Astrocyte (in vitro differentiated cells and primary cell): ENCODE measurements around the gene SORL1-AS1.

Source experiments
- DNase-seq: peaks from one replicate; pipeline ENCODE4 v3.0.0-alpha.2; 2010; ENCODE audit warnings: low read depth
- FAIRE-seq: peaks from 2 replicates; lab custom pipeline; 2011; peaks lifted over from hg19 to GRCh38; lab: Jason Lieb, UNC
- H2AFZ ChIP-seq: 2 replicates; pipeline ENCODE4 v1.6.0; 2012; ENCODE audit warnings: low read depth, low read length, inconsistent platforms
- H3K27ac ChIP-seq: 2 replicates; pipeline ENCODE4 v1.5.1; 2011; ENCODE audit warnings: low read depth, low read length, inconsistent platforms
- H3K27me3 ChIP-seq: 2 replicates; pipeline ENCODE4 v1.6.0; 2011; ENCODE audit warnings: low read length, inconsistent platforms; ENCODE audit not compliant: insufficient read depth
- H3K36me3 ChIP-seq: 2 replicates; pipeline ENCODE4 v1.5.1; 2011; ENCODE audit warnings: low read length, inconsistent platforms; ENCODE audit not compliant: insufficient read depth
- H3K4me1 ChIP-seq: 2 replicates; pipeline ENCODE4 v1.5.1; 2011; ENCODE audit warnings: low read length, inconsistent platforms; ENCODE audit not compliant: insufficient read depth
- H3K4me2 ChIP-seq: 2 replicates; pipeline ENCODE4 v1.6.0; 2012; ENCODE audit warnings: low read length, inconsistent platforms
- H3K4me3 ChIP-seq: 2 replicates; pipeline ENCODE4 v1.5.1; 2011; ENCODE audit warnings: low read depth, mild to moderate bottlenecking, low read length, inconsistent platforms; ENCODE audit not compliant: insufficient read depth
- H3K79me2 ChIP-seq: 2 replicates; pipeline ENCODE4 v1.6.0; 2012; ENCODE audit warnings: mild to moderate bottlenecking, low read length, inconsistent platforms; ENCODE audit not compliant: insufficient read depth
- H3K9ac ChIP-seq: 2 replicates; pipeline ENCODE4 v1.6.0; 2012; ENCODE audit warnings: mild to moderate bottlenecking, low read length, inconsistent platforms
- H3K9me3 ChIP-seq: 2 replicates; pipeline ENCODE4 v1.5.1; 2012; ENCODE audit warnings: low read depth, mild to moderate bottlenecking, low read length, inconsistent platforms; ENCODE audit not compliant: insufficient read depth
- H4K20me1 ChIP-seq: 2 replicates; pipeline ENCODE4 v1.6.0; 2012; ENCODE audit warnings: low read length, inconsistent platforms; ENCODE audit not compliant: insufficient read depth
- H3K27ac Mint-ChIP-seq: one replicate; pipeline ENCODE4 v1.8.0; 2021; ENCODE audit warnings: mild to moderate bottlenecking, mixed read lengths; ENCODE audit not compliant: unreplicated experiment
- H3K27me3 Mint-ChIP-seq: one replicate; pipeline ENCODE4 v1.8.0; 2021; ENCODE audit warnings: low read depth, mixed read lengths; ENCODE audit not compliant: unreplicated experiment
- H3K36me3 Mint-ChIP-seq: one replicate; pipeline ENCODE4 v1.8.0; 2021; ENCODE audit warnings: low read depth, mixed read lengths; ENCODE audit not compliant: unreplicated experiment
- H3K4me1 Mint-ChIP-seq: one replicate; pipeline ENCODE4 v1.8.0; 2021; ENCODE audit warnings: low read depth, mixed read lengths; ENCODE audit not compliant: unreplicated experiment
- H3K4me3 Mint-ChIP-seq: one replicate; pipeline ENCODE4 v1.8.0; 2021; ENCODE audit warnings: mild to moderate bottlenecking, moderate library complexity, mixed read lengths; ENCODE audit not compliant: unreplicated experiment
- H3K9me3 Mint-ChIP-seq: one replicate; pipeline ENCODE4 v1.8.0; 2021; ENCODE audit warnings: mild to moderate bottlenecking, mixed read lengths; ENCODE audit not compliant: unreplicated experiment
- EZH2 ChIP-seq: IDR thresholded peaks from 2 replicates; pipeline ENCODE4 v1.6.1; 2012; ENCODE audit warnings: mild to moderate bottlenecking, low read length, inconsistent platforms; ENCODE audit not compliant: insufficient read depth
- TF ChIP-seq, protein P1 (sequence below): IDR thresholded peaks from 2 replicates; pipeline ENCODE4 v1.5.1; 2011; ENCODE audit warnings: low read depth, mild to moderate bottlenecking, inconsistent platforms, low read length, moderate library complexity; ENCODE audit not compliant: insufficient read depth

Gene SORL1-AS1

DNA sequence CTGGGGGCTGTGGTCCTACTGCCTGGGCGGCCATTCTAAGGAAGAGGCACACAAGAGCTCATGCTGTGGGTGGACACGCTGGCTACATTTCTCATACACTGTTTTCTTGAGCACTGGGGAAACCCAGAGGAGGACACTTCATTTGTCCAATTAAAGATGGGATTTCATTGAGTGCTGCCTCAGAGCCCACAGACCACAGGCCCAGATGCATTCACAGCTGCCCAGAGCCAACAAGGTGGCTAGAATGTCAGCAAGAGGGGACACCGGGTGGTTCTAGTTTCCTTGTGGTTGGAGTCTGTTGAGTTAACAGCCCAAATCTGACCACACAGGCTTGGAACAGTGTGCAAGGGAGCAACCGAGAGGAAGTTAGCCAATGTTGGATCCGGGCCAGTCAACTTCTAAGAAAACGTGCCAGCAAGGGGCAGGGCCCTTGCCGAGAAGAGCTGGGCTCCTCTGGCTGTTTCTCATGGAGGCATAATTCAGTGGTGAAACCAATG, 35.7 kb downstream of the SORL1-AS1 start:
- Histone ChIP-seq H3K4me3 (no peak overlapping the region), H2AFZ (no peak overlapping the region), H3K9ac (no peak overlapping the region), H3K9me3 (no peaks in the 10 kb centered on the region), H3K27me3 (peaks cover 9% of the 10 kb centered on the region), H3K4me1 (peaks cover 7% of the 10 kb centered on the region), H3K79me2 (no peaks in the 10 kb centered on the region), H3K4me2 (peak overlapping the region; percentile 17), H3K27ac (no peak overlapping the region), H4K20me1 (no peaks in the 10 kb centered on the region), H3K36me3 (no peaks in the 10 kb centered on the region)
- Mint-ChIP-seq H3K4me1 (peaks cover 5% of the 10 kb centered on the region), H3K9me3 (no peaks in the 10 kb centered on the region), H3K27me3 (peaks cover 2% of the 10 kb centered on the region), H3K36me3 (no peaks in the 10 kb centered on the region), H3K27ac (no peak overlapping the region), H3K4me3 (no peak overlapping the region)
- FAIRE-seq, result no peak
- DNase-seq, result peak; percentile 95
- TF ChIP-seq, protein P1, sequence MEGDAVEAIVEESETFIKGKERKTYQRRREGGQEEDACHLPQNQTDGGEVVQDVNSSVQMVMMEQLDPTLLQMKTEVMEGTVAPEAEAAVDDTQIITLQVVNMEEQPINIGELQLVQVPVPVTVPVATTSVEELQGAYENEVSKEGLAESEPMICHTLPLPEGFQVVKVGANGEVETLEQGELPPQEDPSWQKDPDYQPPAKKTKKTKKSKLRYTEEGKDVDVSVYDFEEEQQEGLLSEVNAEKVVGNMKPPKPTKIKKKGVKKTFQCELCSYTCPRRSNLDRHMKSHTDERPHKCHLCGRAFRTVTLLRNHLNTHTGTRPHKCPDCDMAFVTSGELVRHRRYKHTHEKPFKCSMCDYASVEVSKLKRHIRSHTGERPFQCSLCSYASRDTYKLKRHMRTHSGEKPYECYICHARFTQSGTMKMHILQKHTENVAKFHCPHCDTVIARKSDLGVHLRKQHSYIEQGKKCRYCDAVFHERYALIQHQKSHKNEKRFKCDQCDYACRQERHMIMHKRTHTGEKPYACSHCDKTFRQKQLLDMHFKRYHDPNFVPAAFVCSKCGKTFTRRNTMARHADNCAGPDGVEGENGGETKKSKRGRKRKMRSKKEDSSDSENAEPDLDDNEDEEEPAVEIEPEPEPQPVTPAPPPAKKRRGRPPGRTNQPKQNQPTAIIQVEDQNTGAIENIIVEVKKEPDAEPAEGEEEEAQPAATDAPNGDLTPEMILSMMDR, result no peak
- no peak for TF ChIP-seq EZH2

DNA sequence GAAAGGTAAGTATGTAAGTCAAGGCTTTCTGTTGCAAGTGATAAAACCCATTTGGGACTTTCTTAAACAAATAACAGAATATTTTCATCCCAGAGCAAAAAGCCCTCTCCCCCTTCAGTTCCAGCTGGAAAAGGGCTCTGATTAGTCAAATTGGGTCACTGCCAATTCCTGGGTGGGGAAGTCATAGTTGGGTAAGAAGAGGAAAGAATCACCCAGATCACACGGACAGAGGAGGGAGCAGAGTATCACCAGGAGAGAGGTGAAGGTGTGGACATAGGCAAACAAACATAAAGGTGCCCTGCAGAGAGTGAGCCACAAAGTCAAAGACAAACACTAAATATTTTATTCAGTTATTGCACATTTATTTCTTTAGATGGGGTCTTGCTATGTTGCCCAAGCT, 36.9 kb downstream of the SORL1-AS1 start:
- TF ChIP-seq EZH2, result no peak
- TF ChIP-seq, protein P1, result no peak
- DNase-seq, result no peak
- peaks cover 2% of the 10 kb centered on the region for H3K27me3 Mint-ChIP-seq
- peaks cover 6% of the 10 kb centered on the region for H3K27me3 ChIP-seq
- H4K20me1 ChIP-seq, result no peaks in the 10 kb centered on the region
- no peak overlapping the region for H3K9ac ChIP-seq
- no peak overlapping the region for H3K4me3 Mint-ChIP-seq
- H3K9me3 ChIP-seq, result no peaks in the 10 kb centered on the region
- no peak overlapping the region for H3K4me3 ChIP-seq
- H3K27ac Mint-ChIP-seq, result no peak overlapping the region
- H3K36me3 Mint-ChIP-seq, result no peaks in the 10 kb centered on the region
- no peak for FAIRE-seq
- no peaks in the 10 kb centered on the region for H3K36me3 ChIP-seq
- no peak overlapping the region for H3K27ac ChIP-seq
- peaks cover 7% of the 10 kb centered on the region for H3K4me1 ChIP-seq
- no peak overlapping the region for H2AFZ ChIP-seq
- no peaks in the 10 kb centered on the region for H3K9me3 Mint-ChIP-seq
- no peaks in the 10 kb centered on the region for H3K79me2 ChIP-seq
- no peak overlapping the region for H3K4me2 ChIP-seq
- peaks cover 5% of the 10 kb centered on the region for H3K4me1 Mint-ChIP-seq

DNA sequence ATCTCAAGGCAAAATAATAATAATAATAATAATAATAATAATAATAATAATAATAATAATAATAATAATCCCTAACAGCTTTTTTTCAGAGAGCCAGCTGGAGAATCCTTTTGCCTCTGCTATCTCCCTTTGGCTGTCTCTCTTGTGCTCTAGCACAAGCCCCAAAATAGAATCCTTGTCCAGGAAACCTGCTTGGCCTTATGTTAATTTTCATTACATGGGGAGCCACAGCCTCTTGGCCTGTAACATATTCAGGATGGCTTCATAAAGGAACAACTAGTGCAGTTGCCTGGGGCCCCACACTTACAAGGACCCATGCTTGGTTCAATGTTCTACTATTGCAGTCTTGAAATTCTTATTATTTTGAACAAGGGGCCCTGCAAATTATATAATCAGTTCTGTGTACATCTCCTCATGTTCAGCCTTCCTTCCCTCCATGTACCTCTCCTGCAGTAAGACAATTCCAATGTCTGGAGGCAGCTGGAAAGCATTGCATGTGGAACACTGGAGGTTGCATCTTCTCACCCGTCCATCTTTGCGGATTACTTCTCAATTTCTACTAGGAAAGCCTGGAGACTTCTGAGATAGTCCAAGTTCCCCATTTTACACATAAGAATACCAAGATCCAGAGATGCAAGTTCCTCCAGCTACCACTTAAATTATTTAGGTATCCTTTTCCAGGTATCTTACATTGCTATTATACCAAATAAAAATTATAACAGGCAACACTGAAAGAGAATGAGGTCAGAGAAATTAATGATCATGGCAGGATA, 38.4 kb downstream of the SORL1-AS1 start:
- Histone ChIP-seq H4K20me1 (no peaks in the 10 kb centered on the region), H3K27me3 (peaks cover 3% of the 10 kb centered on the region), H3K36me3 (no peaks in the 10 kb centered on the region), H3K9me3 (no peaks in the 10 kb centered on the region), H3K4me1 (peaks cover 7% of the 10 kb centered on the region), H3K4me2 (no peak overlapping the region), H3K4me3 (no peak overlapping the region), H2AFZ (no peak overlapping the region), H3K9ac (no peak overlapping the region), H3K79me2 (no peaks in the 10 kb centered on the region), H3K27ac (no peak overlapping the region)
- Mint-ChIP-seq H3K27ac (no peak overlapping the region), H3K4me3 (no peak overlapping the region), H3K4me1 (peaks cover 5% of the 10 kb centered on the region), H3K27me3 (peaks cover 2% of the 10 kb centered on the region), H3K9me3 (no peaks in the 10 kb centered on the region), H3K36me3 (no peaks in the 10 kb centered on the region)
- FAIRE-seq (no peak), DNase-seq (no peak)
- no peak for TF ChIP-seq EZH2
- TF ChIP-seq, protein P1, result no peak
